Measurements from ENCODE around the gene RIPOR2. TPM values are rescaled to one million over a fixed set of nuclear protein-coding genes. Genes with fewer than 3 reads are reported as not detected.

The RIPOR2 gene
- total and polyA plus RNA-seq, 10 of the 15 experiments (the other 5 are each of a cell fraction or from before 2014, with no cell fraction given) = 22.2 to 48.2 (median 34.7) TPM

DNA sequence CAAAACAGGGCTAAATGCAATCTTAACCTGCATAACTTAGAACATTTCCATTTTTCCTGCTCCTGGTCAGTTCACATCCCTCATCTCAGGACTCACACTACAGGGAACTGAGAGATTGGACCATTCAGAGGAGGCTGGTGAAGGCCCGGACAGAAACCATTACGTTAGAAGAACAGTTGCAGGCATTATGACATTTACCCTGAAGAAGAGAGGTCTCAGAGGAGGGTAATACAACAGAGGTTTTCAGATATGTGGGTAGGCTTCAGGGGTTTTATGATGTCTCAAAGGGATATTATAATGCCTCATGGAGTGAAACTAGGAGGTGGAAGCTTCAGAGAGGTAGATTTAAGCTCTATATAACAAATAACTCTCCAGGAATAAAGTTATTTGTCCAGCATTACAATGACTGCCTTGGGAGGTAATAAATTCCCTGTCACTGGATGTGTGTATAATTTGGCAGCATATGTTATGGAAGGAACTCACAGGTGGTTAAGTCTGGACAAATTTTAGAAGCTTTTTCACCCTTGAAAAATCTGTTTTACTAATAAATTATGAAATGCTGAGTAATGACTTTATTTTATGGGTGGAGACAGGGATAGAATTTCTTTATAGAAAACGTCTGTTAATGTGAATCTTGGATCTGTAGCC lies 36.7 kb upstream of the RIPOR2 start:
- Histone ChIP-seq H3K79me2 (ENCODE audit: control insufficient read depth, insufficient read depth, low read length) (no peaks in the 10 kb centered on the region), H3K4me3 (no peak overlapping the region), H4K20me1 (ENCODE audit: control insufficient read depth, insufficient read depth) (no peaks in the 10 kb centered on the region), H3K9me3 (replicated peaks; ENCODE audit: control insufficient read depth, insufficient read depth, low read length) (no peaks in the 10 kb centered on the region), H3K4me1 (ENCODE audit: control insufficient read depth, insufficient read depth, low read length) (peaks cover 10% of the 10 kb centered on the region), H3K9ac (ENCODE audit: control insufficient read depth, insufficient read depth, low read length) (no peak overlapping the region), H3K36me3 (ENCODE audit: control insufficient read depth in 2 of 2, insufficient read depth in 2 of 2, low read length in 1 of 2) (no peaks in the 10 kb centered on the region), H3K4me2 (ENCODE audit: control insufficient read depth, insufficient read depth) (no peak overlapping the region), H3K27me3 (replicated peaks in 1 of 2; ENCODE audit: control insufficient read depth in 2 of 2, insufficient read depth in 2 of 2, low read length in 1 of 2) (no peaks in the 10 kb centered on the region), H3K27ac (ENCODE audit: control insufficient read depth, insufficient read depth) (no peak overlapping the region), H2AFZ (ENCODE audit: control insufficient read depth, low read depth, low read length) (no peak overlapping the region)
- intact Hi-C loops (cut with micrococcal nuclease; ENCODE audit: unreplicated experiment) = no loop called here
- ChIA-PET SMC1A (ENCODE audit: uncharacterized antibody, unreplicated experiment) (interaction anchor here (0.7 to 1.8 kb wide), 7 partner anchors 10 to 455 kb away, joined by 3 to 7 read pairs (median 4); no protein-coding TSS in a partner anchor), POLR2A (interaction anchor here (1.4 kb wide), 1 partner anchor 22 kb away, joined by 3 read pairs; no protein-coding TSS in a partner anchor), RAD21 (ENCODE audit: unreplicated experiment) (interaction anchor here (1.0 to 3.8 kb wide), 2 partner anchors 19 to 54 kb away, joined by 3 to 30 read pairs; no protein-coding TSS in a partner anchor), CTCF (interaction anchor here (0.6 to 4.8 kb wide), 6 partner anchors 19 to 542 kb away, joined by 3 to 31 read pairs (median 3); partner anchors contain the start of gene RIPOR2)
- FAIRE-seq = no peak
- 86% methylated on average over 3 of the region's 3 CpGs for WGBS (ENCODE audit: insufficient coverage, insufficient replicate concordance, low lambda C conversion rate, missing lambda C conversion rate)
- in situ Hi-C loops (cut with MboI) = no loop called here
- no peak for DNase-seq (ENCODE audit: low read depth, low spot score)
- no TSS peak for BruUV-seq (replicated peaks)
- TF ChIP-seq TCF3 (IDR thresholded peaks at IDR 0.05; ENCODE audit: borderline replicate concordance, insufficient read depth, low read depth, low read length) (no peak), LARP7 (IDR thresholded peaks at IDR 0.05) (no peak), STAT3 (IDR thresholded peaks at IDR 0.05; ENCODE audit: low read depth, low read length) (no peak), CHD4 (IDR thresholded peaks at IDR 0.05) (no peak), SMARCA5 (IDR thresholded peaks at IDR 0.05) (no peak), BCL11A (IDR thresholded peaks at IDR 0.05; ENCODE audit: low read depth, low read length) (no peak), ATF7 (IDR thresholded peaks at IDR 0.05; ENCODE audit: low read depth) (no peak), ZNF217 (IDR thresholded peaks at IDR 0.05) (no peak), HCFC1 (IDR thresholded peaks at IDR 0.05; ENCODE audit: low read length) (no peak), NR2F1 (conservative IDR thresholded peaks at IDR 0.05) (no peak), BMI1 (IDR thresholded peaks at IDR 0.05; ENCODE audit: borderline replicate concordance) (no peak), YBX1 (IDR thresholded peaks at IDR 0.05) (no peak), CBX3 (IDR thresholded peaks at IDR 0.05; ENCODE audit: borderline replicate concordance, low read depth) (no peak), SMC3 (IDR thresholded peaks at IDR 0.05; ENCODE audit: borderline replicate concordance, low read length) (no peak)
- TF ChIP-seq, protein P1, sequence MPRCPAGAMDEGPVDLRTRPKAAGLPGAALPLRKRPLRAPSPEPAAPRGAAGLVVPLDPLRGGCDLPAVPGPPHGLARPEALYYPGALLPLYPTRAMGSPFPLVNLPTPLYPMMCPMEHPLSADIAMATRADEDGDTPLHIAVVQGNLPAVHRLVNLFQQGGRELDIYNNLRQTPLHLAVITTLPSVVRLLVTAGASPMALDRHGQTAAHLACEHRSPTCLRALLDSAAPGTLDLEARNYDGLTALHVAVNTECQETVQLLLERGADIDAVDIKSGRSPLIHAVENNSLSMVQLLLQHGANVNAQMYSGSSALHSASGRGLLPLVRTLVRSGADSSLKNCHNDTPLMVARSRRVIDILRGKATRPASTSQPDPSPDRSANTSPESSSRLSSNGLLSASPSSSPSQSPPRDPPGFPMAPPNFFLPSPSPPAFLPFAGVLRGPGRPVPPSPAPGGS (IDR thresholded peaks at IDR 0.05; ENCODE audit: borderline replicate concordance, insufficient read depth, low read depth, low read length, poor library complexity, severe bottlenecking) = no peak
- TF ChIP-seq, protein P2, sequence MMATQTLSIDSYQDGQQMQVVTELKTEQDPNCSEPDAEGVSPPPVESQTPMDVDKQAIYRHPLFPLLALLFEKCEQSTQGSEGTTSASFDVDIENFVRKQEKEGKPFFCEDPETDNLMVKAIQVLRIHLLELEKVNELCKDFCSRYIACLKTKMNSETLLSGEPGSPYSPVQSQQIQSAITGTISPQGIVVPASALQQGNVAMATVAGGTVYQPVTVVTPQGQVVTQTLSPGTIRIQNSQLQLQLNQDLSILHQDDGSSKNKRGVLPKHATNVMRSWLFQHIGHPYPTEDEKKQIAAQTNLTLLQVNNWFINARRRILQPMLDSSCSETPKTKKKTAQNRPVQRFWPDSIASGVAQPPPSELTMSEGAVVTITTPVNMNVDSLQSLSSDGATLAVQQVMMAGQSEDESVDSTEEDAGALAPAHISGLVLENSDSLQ (IDR thresholded peaks at IDR 0.05) = no peak
- TF ChIP-seq, protein P3, sequence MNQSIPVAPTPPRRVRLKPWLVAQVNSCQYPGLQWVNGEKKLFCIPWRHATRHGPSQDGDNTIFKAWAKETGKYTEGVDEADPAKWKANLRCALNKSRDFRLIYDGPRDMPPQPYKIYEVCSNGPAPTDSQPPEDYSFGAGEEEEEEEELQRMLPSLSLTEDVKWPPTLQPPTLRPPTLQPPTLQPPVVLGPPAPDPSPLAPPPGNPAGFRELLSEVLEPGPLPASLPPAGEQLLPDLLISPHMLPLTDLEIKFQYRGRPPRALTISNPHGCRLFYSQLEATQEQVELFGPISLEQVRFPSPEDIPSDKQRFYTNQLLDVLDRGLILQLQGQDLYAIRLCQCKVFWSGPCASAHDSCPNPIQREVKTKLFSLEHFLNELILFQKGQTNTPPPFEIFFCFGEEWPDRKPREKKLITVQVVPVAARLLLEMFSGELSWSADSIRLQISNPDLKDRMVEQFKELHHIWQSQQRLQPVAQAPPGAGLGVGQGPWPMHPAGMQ (IDR thresholded peaks at IDR 0.05; ENCODE audit: borderline replicate concordance) = no peak
- no peak for ATAC-seq
